GM21723 (cell line): ENCODE data around the gene RELN.
"Not testable (repeated sequence)": the region's sequence is repeated elsewhere in the genome, so short reads cannot be mapped to it uniquely, and the experiment has no call there.

ENCODE experiments used
- ATAC-seq: cut with Tn5 transposase; IDR thresholded peaks from one replicate; pipeline ENCODE4 v1.9.1; 2021; ENCODE audit warnings: mild to moderate bottlenecking, moderate library complexity; ENCODE audit not compliant: unreplicated experiment

Gene RELN

GRCh38 chr7:103856929-103857328 is 132.5 kb downstream of the RELN start:
- no peak for ATAC-seq

- ATAC-seq: no peak
Observed at GRCh38 chr7:103855671-103856070, 133.8 kb downstream of the RELN start.

GRCh38 chr7:103854611-103855010 is 134.8 kb downstream of the RELN start:
- ATAC-seq: no peak

- no peak for ATAC-seq
Observed at GRCh38 chr7:103851357-103851756, 138.1 kb downstream of the RELN start.

- no peak for ATAC-seq
Observed at GRCh38 chr7:103843689-103844480, 145.6 kb downstream of the RELN start.

- no peak for ATAC-seq
Observed at GRCh38 chr7:103833401-103833800, 156.1 kb downstream of the RELN start.

GRCh38 chr7:103832438-103832837 is 157.0 kb downstream of the RELN start:
- ATAC-seq: no peak

- ATAC-seq: no peak
Observed at GRCh38 chr7:103824251-103824650, 165.2 kb downstream of the RELN start.

GRCh38 chr7:103823084-103823483 is 166.4 kb downstream of the RELN start:
- no peak for ATAC-seq

- no peak for ATAC-seq
Observed at GRCh38 chr7:103821092-103821491, 168.4 kb downstream of the RELN start.

GRCh38 chr7:103815972-103816371 is 173.5 kb downstream of the RELN start:
- not testable (repeated sequence) for ATAC-seq

- no peak for ATAC-seq
Observed at GRCh38 chr7:103813970-103814369, 175.5 kb downstream of the RELN start.

GRCh38 chr7:103811997-103812396 is 177.5 kb downstream of the RELN start:
- peak; percentile 89 for ATAC-seq

GRCh38 chr7:103811290-103811689 is 178.2 kb downstream of the RELN start:
- ATAC-seq: no peak

GRCh38 chr7:103810112-103810744 is 179.2 kb downstream of the RELN start:
- no peak for ATAC-seq

- ATAC-seq: no peak
Observed at GRCh38 chr7:103809229-103809994, 180.0 kb downstream of the RELN start.

- ATAC-seq: no peak
Observed at GRCh38 chr7:103805346-103805745, 184.1 kb downstream of the RELN start.

GRCh38 chr7:103803631-103804030 is 185.8 kb downstream of the RELN start:
- no peak for ATAC-seq

- no peak for ATAC-seq
Observed at GRCh38 chr7:103799298-103799697, 190.2 kb downstream of the RELN start.

GRCh38 chr7:103797647-103798307 is 191.7 kb downstream of the RELN start:
- ATAC-seq: no peak

- no peak for ATAC-seq
Observed at GRCh38 chr7:103796327-103796962, 193.0 kb downstream of the RELN start.
